Osteocyte (in vitro differentiated cells): ENCODE measurements around the gene PLXNB3. TPM values are rescaled to one million over a fixed set of nuclear protein-coding genes. Genes with fewer than 3 reads are reported as not detected.

Experiments
- DNase-seq: peaks from one replicate; pipeline ENCODE4 v3.0.0; 2021; ENCODE audit warnings: mixed read lengths; ENCODE audit not compliant: unreplicated experiment; ENCODE audit errors: extremely low spot score
- H3K27ac Mint-ChIP-seq: one replicate; pipeline ENCODE4 v1.8.0; 2021; ENCODE audit warnings: mild to moderate bottlenecking, mixed read lengths; ENCODE audit not compliant: unreplicated experiment
- H3K27me3 Mint-ChIP-seq: one replicate; pipeline ENCODE4 v1.8.0; 2021; ENCODE audit warnings: mixed read lengths; ENCODE audit not compliant: unreplicated experiment
- H3K36me3 Mint-ChIP-seq: one replicate; pipeline ENCODE4 v1.8.0; 2021; ENCODE audit warnings: mixed read lengths; ENCODE audit not compliant: unreplicated experiment
- H3K4me1 Mint-ChIP-seq: one replicate; pipeline ENCODE4 v1.8.0; 2021; ENCODE audit warnings: mixed read lengths; ENCODE audit not compliant: unreplicated experiment
- H3K4me3 Mint-ChIP-seq: one replicate; pipeline ENCODE4 v1.8.0; 2021; ENCODE audit warnings: mild to moderate bottlenecking, moderate library complexity, mixed read lengths; ENCODE audit not compliant: unreplicated experiment
- H3K9me3 Mint-ChIP-seq: one replicate; pipeline ENCODE4 v1.8.0; 2021; ENCODE audit warnings: mixed read lengths; ENCODE audit not compliant: unreplicated experiment
- CTCF ChIP-seq: fragments of 200-600 bp; sonication (generic); IDR thresholded peaks from 2 replicates; pipeline ENCODE4 v1.5.0; 2021; ENCODE audit warnings: antibody characterized with exemption, mild to moderate bottlenecking, moderate library complexity
- total RNA-seq: library from RNA; stranded (reverse); gene quantifications from 2 replicates; pipeline ENCODE4 v1.2.1, GENCODE V29; 2021

The PLXNB3 gene
- total RNA-seq, 1 donor from 2014 or later = 8.7 TPM

DNA sequence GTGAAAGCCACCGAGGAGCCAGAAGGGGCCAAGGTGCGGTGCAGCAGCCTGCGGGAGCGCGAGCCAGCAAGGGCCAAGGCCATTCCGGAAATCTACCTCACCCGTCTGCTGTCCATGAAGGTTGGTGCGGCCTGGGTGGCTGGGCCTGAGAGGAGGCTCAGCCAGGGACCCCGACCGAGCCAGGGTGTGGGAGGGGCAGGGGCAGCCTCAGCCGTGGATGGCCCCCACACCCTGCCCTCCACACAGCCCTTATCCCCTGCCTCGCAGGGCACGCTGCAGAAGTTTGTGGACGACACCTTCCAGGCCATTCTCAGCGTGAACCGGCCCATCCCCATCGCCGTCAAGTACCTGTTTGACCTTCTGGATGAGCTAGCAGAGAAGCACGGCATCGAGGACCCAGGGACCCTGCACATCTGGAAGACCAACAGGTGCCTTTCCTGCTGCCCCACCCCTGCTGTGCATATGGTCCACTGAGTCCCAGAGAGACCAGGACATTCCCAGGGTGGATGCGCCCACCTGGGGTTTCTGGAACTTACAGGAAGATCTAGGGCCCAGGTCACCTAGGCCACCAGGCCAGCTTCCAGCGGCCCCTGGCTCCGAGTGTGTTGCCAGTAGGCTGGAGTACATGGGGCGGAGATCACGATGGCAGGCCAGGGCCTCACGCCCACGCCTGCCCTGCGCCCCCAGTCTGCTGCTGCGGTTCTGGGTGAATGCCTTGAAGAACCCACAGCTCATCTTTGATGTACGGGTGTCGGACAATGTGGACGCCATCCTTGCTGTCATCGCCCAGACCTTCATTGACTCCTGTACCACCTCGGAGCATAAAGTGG lies 13.4 kb downstream of the PLXNB3 start:
- no peak overlapping the region for H3K4me3 Mint-ChIP-seq
- H3K27ac Mint-ChIP-seq = no peak overlapping the region
- no peaks in the 10 kb centered on the region for H3K27me3 Mint-ChIP-seq
- no peak for TF ChIP-seq CTCF
- H3K36me3 Mint-ChIP-seq = no peaks in the 10 kb centered on the region
- no peaks in the 10 kb centered on the region for H3K9me3 Mint-ChIP-seq
- DNase-seq = no peak
- peaks cover 4% of the 10 kb centered on the region for H3K4me1 Mint-ChIP-seq

GRCh38 chrX:153778181-153778580 lies 14.1 kb downstream of the PLXNB3 start:
- no peaks in the 10 kb centered on the region for H3K36me3 Mint-ChIP-seq
- H3K4me1 Mint-ChIP-seq = peaks cover 4% of the 10 kb centered on the region
- TF ChIP-seq CTCF = no peak
- H3K27ac Mint-ChIP-seq = no peak overlapping the region
- H3K4me3 Mint-ChIP-seq = no peak overlapping the region
- DNase-seq = no peak
- no peaks in the 10 kb centered on the region for H3K9me3 Mint-ChIP-seq
- H3K27me3 Mint-ChIP-seq = no peaks in the 10 kb centered on the region

GRCh38 chrX:153778684-153779101 lies 14.6 kb downstream of the PLXNB3 start:
- Mint-ChIP-seq H3K4me3 (no peak overlapping the region), H3K4me1 (peaks cover 4% of the 10 kb centered on the region), H3K36me3 (no peaks in the 10 kb centered on the region), H3K27ac (no peak overlapping the region), H3K9me3 (no peaks in the 10 kb centered on the region), H3K27me3 (no peaks in the 10 kb centered on the region)
- no peak for DNase-seq
- no peak for TF ChIP-seq CTCF

DNA sequence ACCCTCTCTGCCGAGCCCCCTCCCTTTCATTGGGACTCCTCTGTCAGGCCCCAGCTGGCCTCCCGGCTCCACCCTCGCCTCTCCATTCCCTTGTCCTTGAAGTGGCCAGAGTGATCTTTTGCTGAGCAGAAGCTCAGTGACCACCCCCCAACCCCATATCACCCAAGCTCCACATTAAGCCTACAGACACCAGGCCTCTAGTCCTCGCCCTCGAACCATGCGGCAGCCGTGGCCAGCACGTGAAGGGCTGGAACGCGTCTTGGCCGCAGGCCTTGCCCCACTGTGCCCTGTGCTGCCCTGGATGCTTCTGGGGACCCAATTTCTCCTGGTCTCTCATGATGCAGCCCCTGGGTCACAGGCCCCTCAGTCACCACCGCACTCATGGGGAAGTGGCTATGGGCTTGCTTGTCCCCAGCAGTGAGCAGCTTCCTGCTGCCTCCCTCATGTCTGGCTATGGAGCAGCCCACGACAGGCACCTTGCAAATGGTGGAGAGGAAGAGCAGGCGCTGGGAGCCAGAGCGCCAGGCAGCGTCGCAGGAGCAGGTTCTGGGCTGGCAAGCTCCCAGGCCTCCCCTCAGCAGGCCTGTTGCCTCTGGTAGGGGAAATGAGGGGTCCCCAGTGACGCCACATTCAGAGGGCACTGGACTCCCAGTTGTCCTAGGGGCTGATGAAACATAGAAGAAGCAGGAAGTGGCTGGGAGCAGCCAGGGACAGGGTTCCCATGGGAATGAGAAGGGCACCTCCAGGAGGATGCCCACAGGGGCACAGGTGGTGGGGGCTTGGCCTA lies 16.0 kb downstream of the PLXNB3 start:
- Mint-ChIP-seq H3K9me3 (no peaks in the 10 kb centered on the region), H3K4me3 (no peak overlapping the region), H3K36me3 (no peaks in the 10 kb centered on the region), H3K4me1 (peaks cover 4% of the 10 kb centered on the region), H3K27me3 (no peaks in the 10 kb centered on the region), H3K27ac (no peak overlapping the region)
- no peak for TF ChIP-seq CTCF
- DNase-seq = no peak
